AG09309 (cell line): ENCODE measurements around the gene ZNF587B.
"Not testable (repeated sequence)": the region's sequence is repeated elsewhere in the genome, so short reads cannot be mapped to it uniquely, and the experiment has no call there.

Experiments
- DNase-seq: peaks from one replicate; pipeline ENCODE4 v3.0.0-alpha.2; 2010; ENCODE audit warnings: low read depth
- H3K4me3 ChIP-seq: 2 replicates; pipeline ENCODE4 v1.5.1; 2011; ENCODE audit warnings: mild to moderate bottlenecking, low read depth, low read length, moderate library complexity; ENCODE audit not compliant: control insufficient read depth
- TF ChIP-seq, protein P1 (sequence below): IDR thresholded peaks from 2 replicates; pipeline ENCODE4 v1.5.1; 2011; ENCODE audit warnings: mild to moderate bottlenecking, low read depth, low read length, inconsistent platforms; ENCODE audit not compliant: insufficient read depth, control insufficient read depth; ENCODE audit errors: missing control alignments

The ZNF587B gene

DNA sequence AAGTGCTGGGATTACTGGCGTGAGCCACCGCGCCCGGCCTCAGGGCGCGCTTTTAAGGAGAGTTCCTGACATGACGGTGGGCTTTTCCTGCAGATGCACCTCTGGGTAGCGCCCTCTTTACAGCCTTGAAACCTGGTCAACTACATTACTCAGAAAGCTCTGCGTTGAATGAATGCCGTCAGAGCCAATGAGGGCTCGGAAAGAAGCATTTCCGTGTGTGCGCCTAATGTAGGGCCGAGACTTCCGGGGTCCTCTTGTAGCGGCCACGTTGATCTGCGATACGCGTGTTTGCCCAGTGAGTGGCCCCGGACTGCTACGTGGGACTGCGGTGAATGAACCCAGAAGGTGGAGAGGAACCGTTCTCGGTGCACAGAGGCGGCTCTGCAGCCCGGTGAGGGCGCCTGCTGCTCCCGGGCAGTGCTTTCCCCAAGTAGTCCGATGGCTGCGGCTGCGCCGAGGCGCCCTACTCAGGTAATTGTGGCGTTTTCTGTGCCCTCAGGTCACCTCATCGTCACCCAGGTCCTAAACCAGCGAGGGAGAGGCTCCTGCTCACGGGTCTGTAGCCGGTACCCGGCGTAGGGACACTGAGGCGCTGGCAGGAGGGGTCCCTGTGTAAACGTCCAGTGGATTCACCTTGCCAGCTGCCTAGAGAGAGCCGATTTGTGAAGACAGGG lies 10.5 kb upstream of the ZNF587B start:
- peak; percentile 73 for DNase-seq
- TF ChIP-seq, protein P1, sequence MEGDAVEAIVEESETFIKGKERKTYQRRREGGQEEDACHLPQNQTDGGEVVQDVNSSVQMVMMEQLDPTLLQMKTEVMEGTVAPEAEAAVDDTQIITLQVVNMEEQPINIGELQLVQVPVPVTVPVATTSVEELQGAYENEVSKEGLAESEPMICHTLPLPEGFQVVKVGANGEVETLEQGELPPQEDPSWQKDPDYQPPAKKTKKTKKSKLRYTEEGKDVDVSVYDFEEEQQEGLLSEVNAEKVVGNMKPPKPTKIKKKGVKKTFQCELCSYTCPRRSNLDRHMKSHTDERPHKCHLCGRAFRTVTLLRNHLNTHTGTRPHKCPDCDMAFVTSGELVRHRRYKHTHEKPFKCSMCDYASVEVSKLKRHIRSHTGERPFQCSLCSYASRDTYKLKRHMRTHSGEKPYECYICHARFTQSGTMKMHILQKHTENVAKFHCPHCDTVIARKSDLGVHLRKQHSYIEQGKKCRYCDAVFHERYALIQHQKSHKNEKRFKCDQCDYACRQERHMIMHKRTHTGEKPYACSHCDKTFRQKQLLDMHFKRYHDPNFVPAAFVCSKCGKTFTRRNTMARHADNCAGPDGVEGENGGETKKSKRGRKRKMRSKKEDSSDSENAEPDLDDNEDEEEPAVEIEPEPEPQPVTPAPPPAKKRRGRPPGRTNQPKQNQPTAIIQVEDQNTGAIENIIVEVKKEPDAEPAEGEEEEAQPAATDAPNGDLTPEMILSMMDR = no peak
- peak overlapping the region; percentile 86 for H3K4me3 ChIP-seq

DNA sequence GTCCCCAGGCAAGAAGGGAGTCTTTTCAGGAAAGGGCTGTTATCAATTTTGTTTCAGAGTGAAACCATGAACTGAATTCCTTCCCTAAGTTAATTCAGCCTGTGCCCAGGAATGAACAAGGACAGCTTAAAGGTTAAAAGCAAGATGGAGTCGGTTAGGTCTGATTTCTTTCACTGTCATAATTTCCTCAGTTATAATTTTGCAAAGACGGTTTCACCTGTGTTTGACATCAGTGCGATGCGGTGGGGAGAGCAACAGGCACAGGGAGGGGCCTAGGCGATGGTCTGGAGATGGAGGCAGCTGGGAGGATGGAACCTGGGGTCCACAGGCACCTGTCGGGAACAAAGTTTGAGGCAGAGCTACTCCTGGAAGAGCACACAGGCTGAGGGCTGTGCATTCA lies 9.5 kb upstream of the ZNF587B start:
- peak overlapping the region; percentile 86 for H3K4me3 ChIP-seq
- TF ChIP-seq, protein P1 = no peak
- DNase-seq = no peak

DNA sequence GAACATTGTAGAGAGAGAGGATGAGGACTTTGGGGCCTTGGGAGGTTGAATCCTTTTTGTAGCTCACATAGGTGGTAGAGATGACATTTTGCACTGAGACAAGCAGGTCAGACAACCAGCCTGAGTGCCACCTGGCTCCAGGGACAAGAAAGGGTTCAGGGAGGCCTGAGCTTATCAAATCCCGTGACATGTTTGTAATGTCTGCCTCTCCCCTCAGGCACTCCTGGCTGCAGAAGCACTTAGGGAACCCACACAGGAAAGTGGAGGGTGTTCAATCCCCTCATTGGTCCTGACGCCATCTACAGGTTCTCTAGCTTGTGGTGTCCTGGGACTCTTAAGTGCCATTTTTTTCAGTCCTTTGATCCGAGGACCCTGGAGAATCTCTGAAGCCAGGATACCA lies 9.0 kb upstream of the ZNF587B start:
- not testable (repeated sequence) for H3K4me3 ChIP-seq, DNase-seq

DNA sequence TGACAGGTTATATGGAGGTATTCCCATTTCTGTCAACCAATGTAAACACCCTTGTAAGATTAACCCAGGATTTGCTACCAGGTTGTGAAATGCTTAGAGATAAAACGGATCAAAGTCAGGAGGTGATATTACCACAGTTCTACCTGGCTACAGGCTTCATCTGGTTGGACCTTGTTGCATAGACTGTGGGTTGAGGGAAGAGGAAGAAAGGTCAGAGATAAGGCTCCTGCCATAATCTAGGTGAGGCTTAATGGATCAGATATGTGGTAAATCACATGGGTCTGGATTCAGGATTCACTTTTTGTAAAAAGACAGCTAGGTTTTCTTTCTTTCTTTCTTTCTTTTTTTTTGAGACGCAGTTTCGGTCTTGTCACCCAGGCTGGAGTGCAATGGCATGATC lies 8.6 kb upstream of the ZNF587B start:
- not testable (repeated sequence) for DNase-seq, H3K4me3 ChIP-seq

DNA sequence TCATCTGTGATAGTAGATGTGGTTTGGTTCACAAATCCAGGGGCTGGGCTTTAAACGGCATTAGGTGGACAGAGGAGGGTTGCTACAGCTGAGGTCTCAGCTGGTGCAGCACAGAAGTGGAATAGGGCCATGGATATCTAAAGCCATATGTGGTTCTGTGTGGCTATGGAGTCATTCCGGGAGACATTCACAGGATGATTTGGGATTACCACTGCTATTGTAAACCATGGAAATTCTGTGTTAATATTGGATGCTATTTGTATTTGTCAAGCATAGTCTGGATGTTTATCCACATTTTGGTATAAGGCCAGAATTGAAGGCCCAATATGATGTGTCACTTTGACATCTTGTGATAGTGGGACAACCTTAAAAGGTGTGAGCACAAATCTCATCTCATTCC lies 6.9 kb upstream of the ZNF587B start:
- not testable (repeated sequence) for H3K4me3 ChIP-seq, DNase-seq

DNA sequence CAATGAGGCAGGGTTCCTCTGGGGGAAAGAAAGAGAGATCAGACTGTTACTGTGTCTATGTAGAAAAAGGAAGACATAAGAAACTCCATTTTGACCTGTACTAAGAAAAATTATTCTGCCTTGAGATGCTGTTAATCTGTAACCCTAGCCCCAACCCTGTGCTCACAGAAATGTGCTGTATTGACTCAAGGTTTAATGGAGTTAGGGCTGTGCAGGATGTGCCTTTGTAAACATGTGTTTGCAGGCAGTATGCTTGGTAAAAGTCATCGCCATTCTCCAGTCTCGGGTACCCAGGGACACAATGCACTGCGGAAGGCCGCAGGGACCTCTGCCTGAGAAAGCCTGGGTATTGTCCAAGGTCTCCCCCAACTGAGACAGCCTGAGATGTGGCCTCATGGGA lies 6.5 kb upstream of the ZNF587B start:
- not testable (repeated sequence) for H3K4me3 ChIP-seq, DNase-seq

DNA sequence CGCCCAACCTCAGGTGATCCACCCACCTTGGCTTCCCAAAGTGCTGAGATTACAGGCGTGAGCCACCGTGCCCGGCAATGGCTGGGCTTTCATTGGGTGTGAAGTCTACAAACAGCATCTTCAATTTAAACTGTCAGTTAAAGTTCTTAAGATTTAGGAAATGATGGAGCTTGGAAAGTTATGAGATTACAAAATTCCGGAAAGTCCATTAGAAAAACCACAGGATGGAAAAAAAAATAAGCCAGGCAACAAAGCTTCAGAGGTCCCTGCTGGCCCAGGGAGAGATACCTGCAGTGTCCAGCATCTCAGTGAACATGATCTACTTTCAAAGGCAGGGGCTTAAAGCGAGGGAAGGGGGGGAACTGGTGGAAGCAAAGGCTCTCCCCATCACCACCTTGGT lies 4.6 kb upstream of the ZNF587B start:
- DNase-seq = no peak
- TF ChIP-seq, protein P1 = no peak

DNA sequence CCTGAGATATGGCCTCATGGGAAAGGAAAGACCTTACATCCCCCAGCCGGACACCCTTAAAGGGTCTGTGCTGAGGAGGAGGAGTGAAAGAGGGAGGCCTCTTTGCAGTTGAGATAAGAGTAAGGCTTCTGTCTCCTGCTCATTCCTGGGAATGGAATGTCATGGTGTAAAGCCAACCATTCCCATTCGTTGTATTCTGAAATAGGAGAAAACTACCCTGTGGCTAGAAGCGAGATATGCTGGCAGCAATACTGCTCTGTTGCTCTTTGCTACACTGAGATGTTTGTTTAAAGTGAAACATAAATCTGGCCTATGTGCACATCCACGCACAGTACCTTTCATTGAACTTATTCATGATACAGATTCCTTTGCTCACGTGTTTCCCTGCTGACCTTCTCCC lies 783 bp upstream of the ZNF587B start:
- TF ChIP-seq, protein P1 = no peak
- DNase-seq = no peak

More for the DNA sequence above, 4.6 kb upstream of the ZNF587B start:
- H3K4me3 ChIP-seq = no peak overlapping the region

DNA sequence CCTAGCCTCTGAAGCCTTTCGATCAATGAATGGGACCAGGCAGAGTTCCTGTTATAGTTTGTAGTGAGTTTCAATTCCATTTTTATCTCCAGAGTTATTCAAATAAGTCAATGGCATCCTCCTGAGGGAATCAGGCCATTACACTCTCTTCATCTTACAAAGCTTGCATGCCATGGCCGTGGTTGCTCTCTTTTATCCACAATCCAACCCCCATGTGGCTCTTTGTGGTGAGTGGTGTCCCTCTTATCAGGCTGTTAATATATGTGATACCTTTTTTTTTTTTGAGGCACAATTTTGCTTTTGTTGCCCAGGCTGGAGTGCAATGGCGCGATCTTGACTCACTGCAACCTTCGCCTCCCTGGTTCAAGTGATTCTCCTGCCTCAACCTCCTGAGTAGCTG lies 6.9 kb downstream of the ZNF587B start:
- not testable (repeated sequence) for H3K4me3 ChIP-seq, DNase-seq

More for the DNA sequence above, 783 bp upstream of the ZNF587B start:
- H3K4me3 ChIP-seq = no peak overlapping the region

DNA sequence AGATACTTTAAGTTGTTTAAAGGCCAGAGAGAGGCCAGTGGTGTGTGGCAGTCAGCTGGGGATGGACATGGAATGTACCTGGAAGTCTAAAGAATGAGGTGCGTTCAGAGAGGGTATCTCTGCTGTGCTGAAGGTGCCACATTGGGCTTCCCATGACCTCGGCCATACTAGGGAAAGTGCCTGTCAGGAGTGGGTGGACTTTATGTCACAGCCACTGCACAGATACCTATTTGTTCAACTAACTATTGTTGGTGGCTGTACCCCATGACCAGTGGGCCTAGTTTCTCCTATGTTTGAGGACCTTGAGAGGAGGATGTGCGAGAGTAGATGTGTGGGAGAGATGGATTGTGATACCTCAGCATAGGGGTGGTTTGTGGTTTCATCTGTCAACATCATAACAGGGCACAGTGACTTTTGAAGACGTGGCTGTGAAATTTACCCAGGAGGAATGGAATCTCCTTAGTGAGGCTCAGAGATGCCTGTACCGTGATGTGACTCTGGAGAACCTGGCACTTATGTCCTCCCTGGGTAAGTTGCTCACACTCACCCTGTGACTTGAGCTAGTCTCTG lies 8.6 kb downstream of the ZNF587B start:
- DNase-seq, H3K4me3 ChIP-seq: not testable (repeated sequence)
